ENCODE results near the gene JAML. TPM values are rescaled to one million over a fixed set of nuclear protein-coding genes. Genes with fewer than 3 reads are reported as not detected.

JAML gene
- total and polyA plus RNA-seq, 2 of the 4 experiments (the other 2 are of a cell fraction): not detected

DNA sequence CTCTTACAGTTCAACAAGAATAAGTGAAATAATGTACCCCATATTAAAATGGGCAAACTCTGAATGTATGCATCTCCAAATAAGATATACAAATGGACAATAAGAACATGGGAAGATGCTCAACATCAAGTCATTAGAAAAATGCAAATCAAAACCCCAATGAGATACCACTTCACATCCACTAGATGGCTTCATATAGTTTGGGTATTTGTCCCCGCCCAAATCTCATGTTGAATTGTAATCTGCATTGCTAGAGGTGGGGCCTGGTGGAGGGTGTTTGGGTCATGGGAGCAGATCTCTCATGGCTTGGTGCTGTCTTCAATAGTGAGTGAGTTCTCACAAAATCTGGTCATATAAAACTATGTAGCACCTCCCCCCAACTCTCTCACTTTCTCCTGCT lies 33.6 kb upstream of the JAML start:
- in situ Hi-C loops (cut with MboI; ENCODE audit: low sequenced_read_pairs) (no loop called here), dilution Hi-C loops (cut with HindIII; ENCODE audit: low sequenced_read_pairs, unreplicated experiment) (no loop called here), intact Hi-C loops (cut with micrococcal nuclease) (no loop called here)
- Histone ChIP-seq H3K36me3 (ENCODE audit: control insufficient read depth, insufficient read depth, low read length) (no peaks in the 10 kb centered on the region), H2AK5ac (ENCODE audit: low read depth, low read length) (no peak overlapping the region), H3K79me1 (ENCODE audit: low read depth in 1 of 2, low read length in 2 of 2) (no peaks in the 10 kb centered on the region), H2BK5ac (ENCODE audit: low read depth, low read length, poor library complexity, severe bottlenecking) (no peak overlapping the region), H4K8ac (ENCODE audit: low read depth in 2 of 2, low read length in 2 of 2) (no peak overlapping the region), H2AFZ (replicated peaks; ENCODE audit: low read length, poor library complexity) (no peak overlapping the region), H3K4me3 (ENCODE audit: insufficient read depth, low read depth, low read length) (no peak overlapping the region), H3K4ac (ENCODE audit: low read depth, low read length) (no peak overlapping the region), H4K91ac (ENCODE audit: insufficient read depth, low read depth, low read length) (no peak overlapping the region), H2AK9ac (replicated peaks; ENCODE audit: low read depth, low read length, poor library complexity) (no peak overlapping the region), H2BK120ac (ENCODE audit: low read depth, low read length) (no peak overlapping the region), H3K9me3 (ENCODE audit: control insufficient read depth, insufficient read depth, low read length) (no peaks in the 10 kb centered on the region), H3K4me2 (ENCODE audit: low read depth, low read length) (no peak overlapping the region), H4K5ac (ENCODE audit: low read depth, low read length) (no peak overlapping the region), H3K9ac (ENCODE audit: low read depth, low read length) (no peak overlapping the region), H2BK20ac (ENCODE audit: low read depth, low read length) (no peak overlapping the region), H3K9me1 (ENCODE audit: insufficient read depth, low read length) (no peaks in the 10 kb centered on the region), H3K27ac (ENCODE audit: insufficient read depth, low read length) (no peak overlapping the region), H3K4me1 (ENCODE audit: control insufficient read depth, insufficient read depth, low read length) (no peaks in the 10 kb centered on the region), H3K18ac (ENCODE audit: low read depth, low read length) (no peak overlapping the region), H3K56ac (ENCODE audit: extremely low read depth, insufficient read depth, low read length) (no peak overlapping the region), H2BK15ac (ENCODE audit: low read depth, low read length) (no peak overlapping the region), H3K27me3 (ENCODE audit: control insufficient read depth, insufficient read depth, low read length) (peaks cover 9% of the 10 kb centered on the region), H3K14ac (replicated peaks; ENCODE audit: low read depth, low read length) (no peak overlapping the region), H3K23ac (ENCODE audit: low read depth, low read length) (no peak overlapping the region), H4K20me1 (ENCODE audit: insufficient read depth, low read length) (no peaks in the 10 kb centered on the region)
- ATAC-seq (ENCODE audit: low read depth) (no peak), DNase-seq (no peak)
- TF ChIP-seq RFX5 (IDR thresholded peaks at IDR 0.05; ENCODE audit: low read depth, low read length) (no peak), FOS (IDR thresholded peaks at IDR 0.05; ENCODE audit: low read depth, low read length) (no peak), MAFK (IDR thresholded peaks at IDR 0.05; ENCODE audit: low read depth, low read length) (no peak), SMC3 (IDR thresholded peaks at IDR 0.05; ENCODE audit: low read depth, low read length) (no peak), CHD1 (IDR thresholded peaks at IDR 0.05; ENCODE audit: low read depth, low read length) (no peak), CEBPB (IDR thresholded peaks at IDR 0.05; ENCODE audit: low read depth, low read length) (no peak), MAZ (IDR thresholded peaks at IDR 0.05; ENCODE audit: borderline replicate concordance, low read depth, low read length) (no peak)
- TF ChIP-seq, protein P1, sequence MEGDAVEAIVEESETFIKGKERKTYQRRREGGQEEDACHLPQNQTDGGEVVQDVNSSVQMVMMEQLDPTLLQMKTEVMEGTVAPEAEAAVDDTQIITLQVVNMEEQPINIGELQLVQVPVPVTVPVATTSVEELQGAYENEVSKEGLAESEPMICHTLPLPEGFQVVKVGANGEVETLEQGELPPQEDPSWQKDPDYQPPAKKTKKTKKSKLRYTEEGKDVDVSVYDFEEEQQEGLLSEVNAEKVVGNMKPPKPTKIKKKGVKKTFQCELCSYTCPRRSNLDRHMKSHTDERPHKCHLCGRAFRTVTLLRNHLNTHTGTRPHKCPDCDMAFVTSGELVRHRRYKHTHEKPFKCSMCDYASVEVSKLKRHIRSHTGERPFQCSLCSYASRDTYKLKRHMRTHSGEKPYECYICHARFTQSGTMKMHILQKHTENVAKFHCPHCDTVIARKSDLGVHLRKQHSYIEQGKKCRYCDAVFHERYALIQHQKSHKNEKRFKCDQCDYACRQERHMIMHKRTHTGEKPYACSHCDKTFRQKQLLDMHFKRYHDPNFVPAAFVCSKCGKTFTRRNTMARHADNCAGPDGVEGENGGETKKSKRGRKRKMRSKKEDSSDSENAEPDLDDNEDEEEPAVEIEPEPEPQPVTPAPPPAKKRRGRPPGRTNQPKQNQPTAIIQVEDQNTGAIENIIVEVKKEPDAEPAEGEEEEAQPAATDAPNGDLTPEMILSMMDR (conservative IDR thresholded peaks at IDR 0.05; ENCODE audit: low read depth, low read length): no peak
- BruUV-seq (replicated peaks): no TSS peak
- ChIA-PET POLR2A (ENCODE audit: unreplicated experiment) (no interaction called here), CTCF (no interaction called here)
- WGBS, 2 experiments (ENCODE audit: extremely low coverage in 2 of 2, insufficient read length in 1 of 2): no CpG with 5 or more reads among the region's 1 CpG
